HG02938 (cell line): ENCODE results near the gene VRK1.
"Not testable (repeated sequence)": the region's sequence is repeated elsewhere in the genome, so short reads cannot be mapped to it uniquely, and the experiment has no call there.

ENCODE experiments used
- ATAC-seq: cut with Tn5 transposase; IDR thresholded peaks from one replicate; pipeline ENCODE4 v1.9.1; 2021; ENCODE audit warnings: mild to moderate bottlenecking, moderate library complexity; ENCODE audit not compliant: unreplicated experiment

VRK1 gene

GRCh38 chr14:96796851-96797581 is at the start of gene VRK1:
TSS of gene VRK1 (plus strand) at chr14:96797382. CDS start at chr14:96833472, 36,090 bp downstream.
- peak; percentile 93 for ATAC-seq

DNA sequence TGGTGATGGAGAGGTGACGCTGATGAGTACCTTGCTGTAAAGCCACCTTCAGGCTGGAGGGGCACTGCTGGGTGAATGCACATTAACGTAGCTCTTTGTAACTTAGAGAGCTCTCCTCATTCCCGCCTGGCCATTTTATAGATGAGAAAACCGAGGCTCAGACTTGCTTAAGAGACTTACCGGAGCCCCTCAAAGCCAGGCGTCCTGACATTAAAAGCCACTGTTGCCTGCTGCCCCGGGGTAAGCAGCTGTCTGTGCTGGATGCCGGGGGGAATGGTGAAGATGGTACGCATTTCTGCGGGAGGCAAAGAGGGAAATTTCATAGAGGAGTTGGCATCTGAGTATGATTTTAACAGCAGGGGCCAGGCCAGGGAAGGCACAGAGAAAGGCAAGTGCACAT is 49.6 kb upstream of the VRK1 start:
- no peak for ATAC-seq

DNA sequence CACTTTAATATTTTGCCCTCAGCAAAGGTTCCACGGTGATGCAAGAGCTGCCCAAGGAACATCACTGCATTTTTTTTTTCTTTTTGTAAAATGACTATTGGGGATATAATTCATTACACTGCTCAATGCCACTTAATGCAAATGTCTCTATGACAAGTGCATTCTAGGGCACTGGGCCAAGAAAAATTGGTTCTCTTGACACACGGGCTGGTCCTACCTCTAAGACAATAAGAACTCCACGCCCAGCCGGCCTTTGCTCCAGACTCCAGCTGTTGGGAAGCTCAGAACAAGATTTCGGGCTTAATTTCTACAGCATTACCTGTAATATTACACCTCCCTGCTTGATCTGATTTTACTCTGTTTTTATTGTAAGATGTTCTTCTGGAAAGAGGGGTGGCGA is 48.8 kb upstream of the VRK1 start:
- no peak for ATAC-seq

DNA sequence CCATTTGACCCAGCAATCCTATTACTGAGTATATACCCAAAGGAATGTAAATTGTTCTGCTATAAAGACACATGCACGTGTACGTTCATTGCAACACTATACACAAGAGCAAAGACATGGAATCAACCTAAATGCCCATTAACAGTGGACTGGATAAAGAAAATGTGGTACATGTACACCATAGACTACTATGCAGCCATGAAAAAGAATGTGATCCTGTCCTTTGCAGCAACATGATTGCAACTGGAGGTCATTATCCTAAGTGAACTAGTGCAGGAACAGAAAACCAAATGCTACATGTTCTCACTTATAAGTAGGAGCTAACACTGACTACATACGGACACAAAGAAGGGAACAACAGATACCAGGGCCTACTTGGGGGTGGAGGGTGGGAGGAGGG is 45.7 kb upstream of the VRK1 start:
- no peak for ATAC-seq

DNA sequence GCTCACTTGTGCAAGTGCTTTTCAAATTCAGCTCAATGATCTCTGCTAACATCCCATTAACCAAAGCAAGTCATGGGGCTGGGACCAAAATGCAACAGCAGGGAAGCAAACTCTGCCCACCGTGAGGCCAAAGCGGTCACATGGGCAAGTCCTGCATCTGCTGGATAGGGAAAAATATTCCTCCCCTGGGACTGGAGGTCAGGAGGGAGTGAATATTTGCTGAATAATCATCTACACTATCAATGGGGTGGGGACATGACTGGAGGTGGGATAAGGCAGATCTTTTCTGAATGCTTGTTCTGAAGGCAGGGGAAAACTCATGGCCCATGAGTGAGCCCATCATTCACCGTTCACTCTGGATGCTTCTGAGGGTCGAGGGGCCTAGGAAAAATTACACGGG is 45.1 kb upstream of the VRK1 start:
- no peak for ATAC-seq

DNA sequence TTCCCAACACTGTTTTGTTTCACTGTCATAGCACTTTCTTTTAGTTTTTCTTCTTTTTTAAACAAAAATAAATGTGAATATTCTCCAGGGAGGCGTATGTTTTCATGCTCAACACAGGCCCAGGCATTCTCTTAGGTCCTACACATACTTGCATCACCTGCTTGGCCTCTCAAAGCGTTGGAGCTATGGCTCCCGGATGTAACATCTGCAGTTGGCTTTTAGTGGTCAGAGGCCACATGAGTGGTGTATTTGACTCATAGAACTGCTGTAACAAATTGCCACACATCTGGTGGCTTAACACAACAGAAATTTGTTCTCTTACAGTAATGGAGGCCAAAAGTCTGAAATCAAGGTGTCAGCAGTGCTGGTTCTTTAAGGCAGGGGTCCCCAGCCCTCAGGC is 44.6 kb upstream of the VRK1 start:
- ATAC-seq: no peak

DNA sequence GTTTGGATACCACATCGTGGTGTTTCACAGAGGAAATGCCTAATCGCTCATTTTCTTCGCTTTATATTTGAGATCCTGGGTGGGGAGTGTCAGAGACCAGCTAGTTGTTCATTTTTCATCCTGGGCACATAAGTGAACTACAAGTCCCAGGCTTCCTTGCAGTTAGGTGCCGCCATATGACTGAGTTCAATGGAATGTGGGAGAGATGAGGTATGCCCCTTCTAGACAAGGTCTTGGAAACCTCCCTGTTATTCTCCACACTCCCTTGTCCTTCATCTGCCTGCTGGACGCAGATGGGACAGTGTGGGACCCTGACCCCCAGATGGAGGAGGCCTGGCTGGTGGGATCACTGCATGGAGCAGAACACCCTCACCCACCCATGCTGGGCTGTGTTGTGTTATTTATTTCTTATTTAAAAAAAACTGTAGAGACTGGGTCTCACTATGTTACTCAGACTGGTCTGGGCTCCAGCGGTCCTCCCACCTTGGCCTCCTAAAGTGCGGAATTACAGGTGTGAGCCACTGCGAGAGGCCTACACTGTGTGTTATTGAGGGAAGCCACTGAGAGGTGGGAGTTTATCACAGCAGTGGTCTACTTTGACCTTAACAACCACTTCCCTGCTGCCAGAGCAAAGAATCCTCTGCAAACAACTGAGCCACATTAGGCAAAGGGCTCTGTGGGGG is 42.9 kb upstream of the VRK1 start:
- ATAC-seq: no peak

DNA sequence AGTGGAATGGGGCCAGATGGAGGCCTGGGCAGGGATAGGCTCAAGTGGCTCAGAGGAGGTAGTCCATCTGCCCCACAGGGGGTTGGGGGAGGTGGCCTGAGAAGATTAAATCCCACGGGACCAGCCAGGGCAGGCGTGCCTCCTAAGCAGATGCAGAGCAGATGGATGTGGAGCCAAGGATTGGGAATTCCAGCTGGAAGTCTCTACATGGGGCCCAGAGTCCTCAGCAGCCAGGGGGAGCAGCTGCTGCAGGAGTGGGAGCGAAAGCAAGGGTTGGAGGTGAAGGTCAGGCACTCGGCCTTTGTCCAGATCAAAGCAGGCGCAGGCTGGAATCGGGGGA is 42.4 kb upstream of the VRK1 start:
- no peak for ATAC-seq

- no peak for ATAC-seq
Observed at GRCh38 chr14:96756745-96757144, 40.4 kb upstream of the VRK1 start.

GRCh38 chr14:96757456-96757855 is 39.7 kb upstream of the VRK1 start:
- ATAC-seq: no peak

DNA sequence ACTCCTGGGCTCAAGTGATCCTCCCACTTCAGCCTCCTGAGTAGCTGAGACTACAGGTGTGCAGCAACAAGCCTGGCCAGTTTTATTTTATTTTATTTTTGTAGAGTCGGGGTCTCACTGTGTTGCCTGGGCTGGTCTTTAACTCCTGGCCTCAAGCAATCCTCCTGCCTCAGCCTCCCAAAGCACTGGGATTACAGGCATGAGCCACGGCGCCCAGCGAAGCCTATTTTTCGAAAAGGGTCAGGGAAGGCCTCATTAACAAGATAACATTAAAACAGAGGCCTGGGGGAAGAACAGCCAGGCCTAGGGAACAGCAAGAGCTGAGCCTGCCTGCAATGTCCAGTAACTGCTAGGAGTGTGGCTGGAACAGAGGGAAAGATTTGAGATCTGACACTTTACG is 36.1 kb upstream of the VRK1 start:
- no peak for ATAC-seq

DNA sequence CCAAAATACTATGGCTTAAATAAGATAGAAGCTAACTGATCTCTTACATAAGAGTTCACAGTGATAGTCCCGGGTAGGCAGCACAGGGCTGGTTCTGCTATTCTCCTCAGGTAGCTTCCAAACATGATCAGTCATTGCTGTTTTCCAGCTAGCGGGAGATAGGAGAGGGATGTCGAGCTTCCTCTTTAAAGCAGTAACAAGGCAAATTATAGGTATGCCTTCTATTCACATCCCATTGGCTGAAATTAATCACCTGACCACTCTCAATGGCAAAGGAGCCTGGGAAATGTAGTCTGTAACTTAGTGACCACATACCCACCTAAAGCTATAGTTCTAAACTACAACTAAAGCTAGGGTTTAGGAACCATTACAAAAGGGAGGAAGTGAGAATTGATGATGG is 34.5 kb upstream of the VRK1 start:
- ATAC-seq: peak; percentile 100

DNA sequence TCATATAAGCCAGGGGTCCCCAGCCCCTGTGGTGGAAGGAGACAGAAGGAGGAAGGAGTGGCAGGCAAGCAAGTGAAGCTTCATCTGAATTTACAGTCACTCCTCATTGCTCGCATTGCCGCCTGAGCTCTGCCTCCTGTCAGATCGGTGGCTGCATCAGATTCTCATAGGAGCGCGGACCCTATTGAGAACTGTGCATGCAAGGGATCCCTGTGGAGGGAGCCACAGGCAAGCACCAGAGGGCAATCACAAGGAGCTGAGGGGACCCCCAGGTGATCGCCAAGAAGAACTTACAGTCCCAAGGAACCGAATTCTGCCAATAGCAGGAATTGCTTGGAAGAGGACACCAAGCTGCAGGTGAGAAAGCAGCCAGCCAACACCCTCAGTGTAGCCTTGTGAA is 33.2 kb upstream of the VRK1 start:
- ATAC-seq: no peak

DNA sequence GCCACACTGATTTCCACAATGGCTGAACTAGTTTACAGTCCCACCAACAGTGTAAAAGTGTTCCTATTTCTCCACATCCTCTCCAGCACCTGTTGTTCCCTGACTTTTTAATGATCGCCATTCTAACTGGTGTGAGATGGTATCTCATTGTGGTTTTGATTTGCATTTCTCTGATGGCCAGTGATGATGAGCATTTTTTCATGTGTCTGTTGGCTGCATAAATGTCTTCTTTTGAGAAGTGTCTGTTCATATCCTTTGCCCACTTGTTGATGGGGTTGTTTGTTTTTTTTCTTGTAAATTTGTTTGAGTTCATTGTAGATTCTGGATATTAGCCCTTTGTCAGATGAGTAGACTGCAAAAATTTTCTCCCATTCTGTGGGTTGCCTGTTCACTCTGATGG is 32.0 kb upstream of the VRK1 start:
- not testable (repeated sequence) for ATAC-seq

- ATAC-seq: no peak
Observed at GRCh38 chr14:96772929-96773328, 24.3 kb upstream of the VRK1 start.

GRCh38 chr14:96776791-96777190 is 20.4 kb upstream of the VRK1 start:
- ATAC-seq: no peak

DNA sequence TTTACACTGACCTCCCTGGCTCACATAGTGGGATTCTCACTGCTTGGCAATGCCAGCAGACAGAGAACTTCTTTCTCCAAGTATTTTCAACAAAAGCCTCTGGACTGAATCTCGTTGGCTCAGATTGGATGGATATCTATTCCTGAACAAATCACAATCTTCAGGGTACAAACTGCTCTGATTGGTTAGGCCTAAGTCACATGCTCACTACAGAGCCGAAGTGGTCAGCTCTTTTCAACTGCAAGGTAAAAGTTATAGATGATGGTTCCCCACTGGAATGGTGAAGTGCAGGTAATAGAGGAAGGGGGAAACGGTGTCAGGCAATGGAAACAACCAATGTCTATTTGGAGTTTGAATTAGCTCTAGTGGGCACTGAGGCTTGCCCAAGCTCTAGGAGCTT is 16.7 kb upstream of the VRK1 start:
- no peak for ATAC-seq

DNA sequence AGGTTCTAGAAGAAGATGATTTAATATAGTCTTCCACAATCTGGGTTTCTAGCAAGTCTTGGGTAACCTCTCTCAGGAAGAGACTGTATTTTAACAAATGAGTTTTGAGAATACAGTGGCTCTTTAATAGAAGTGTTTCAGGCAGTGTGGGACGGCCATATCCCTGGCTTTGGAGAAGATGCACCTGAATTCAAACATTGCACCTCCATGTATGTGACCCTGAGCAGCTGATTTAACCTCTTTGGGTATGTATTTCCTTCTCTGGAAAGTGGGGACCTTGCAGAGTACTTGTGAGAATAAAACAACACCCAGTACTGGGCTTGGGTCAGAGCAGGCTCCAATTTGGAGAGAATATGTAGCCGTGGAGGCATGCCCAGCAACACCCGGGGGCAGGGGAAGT is 15.8 kb upstream of the VRK1 start:
- no peak for ATAC-seq

DNA sequence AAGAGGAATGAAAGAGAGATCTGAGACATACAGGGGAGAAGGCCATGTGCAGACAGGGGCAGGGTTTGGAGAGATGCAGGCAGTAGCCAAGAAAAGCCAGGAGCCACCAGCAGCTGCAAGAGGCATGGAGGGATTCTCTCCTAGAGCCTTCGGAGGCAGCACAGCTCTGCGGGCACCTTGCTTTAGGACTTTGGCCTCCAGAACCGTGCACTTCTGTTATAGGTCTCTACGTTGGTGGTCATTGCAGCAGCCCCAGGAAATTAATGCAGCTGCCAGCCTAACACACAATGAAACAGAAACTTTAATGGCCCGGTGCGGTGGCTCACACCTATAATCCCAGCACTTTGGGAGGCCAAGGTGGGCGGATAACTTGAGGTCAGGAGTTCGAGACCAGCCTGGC is 14.7 kb upstream of the VRK1 start:
- ATAC-seq: no peak

- ATAC-seq: no peak
Observed at GRCh38 chr14:96783043-96783914, 13.9 kb upstream of the VRK1 start.

DNA sequence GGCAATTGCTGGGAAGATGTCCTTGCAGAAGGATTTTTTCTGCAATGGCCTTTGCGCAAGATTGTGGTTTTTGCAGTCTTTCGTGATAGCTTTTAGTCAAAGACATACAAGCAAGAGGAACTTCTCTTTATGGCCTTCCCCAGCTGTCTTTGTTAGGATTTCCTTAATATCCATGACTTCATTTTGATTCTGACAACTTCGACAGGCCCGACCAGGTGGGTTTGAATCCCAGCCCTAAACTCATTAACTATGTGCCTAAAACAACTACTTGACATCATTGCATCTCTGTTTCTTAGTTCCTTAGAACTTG is 13.3 kb upstream of the VRK1 start:
- ATAC-seq: no peak

DNA sequence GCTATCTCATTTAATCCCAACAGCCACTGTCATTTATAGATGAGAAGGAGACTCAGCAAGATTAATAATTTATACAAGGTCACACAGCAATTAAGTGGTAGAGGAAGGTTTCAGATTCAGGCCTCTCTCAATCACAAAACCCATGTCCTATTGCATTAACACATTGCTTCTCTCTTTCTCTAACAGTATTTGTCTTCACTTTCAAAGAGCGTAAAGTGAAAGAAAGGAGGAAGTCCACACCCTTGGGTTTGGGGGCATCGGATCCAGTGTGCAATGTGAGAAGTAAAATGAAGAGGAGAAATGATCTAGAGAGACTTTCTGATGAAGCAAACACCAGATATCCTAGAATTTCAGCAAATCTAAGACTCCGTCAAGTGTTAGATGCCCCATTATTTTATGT is 7.0 kb upstream of the VRK1 start:
- no peak for ATAC-seq
